Panc1 (cell line): Measurements from ENCODE around the gene MPPE1. TPM values are rescaled to one million over a fixed set of nuclear protein-coding genes. Genes with fewer than 3 reads are reported as not detected.

Source experiments
- ATAC-seq: fragments of 200-7000 bp; cut with Tn5 transposase; 2 replicates; pipeline ENCODE4 v1.9.1; 2020; ENCODE audit warnings: mild to moderate bottlenecking, moderate library complexity
- BruUV-seq: library from RNA; stranded (reverse); fragments of 400-500 nt; replicated peaks from 2 replicates; lab custom pipeline; 2021; lab: Mats Ljungman, UMichigan
- CTCF ChIA-PET: fragments of 300-600 bp; sonication (Branson Sonifier 250); formaldehyde crosslinking; loops from one replicate; lab custom pipeline; 2022; ENCODE audit warnings: antibody characterized with exemption; lab: Charles Lee
- POLR2A ChIA-PET: fragments of 300-600 bp; sonication (Branson Sonifier 250); formaldehyde crosslinking; loops from one replicate; lab custom pipeline; 2022; ENCODE audit warnings: antibody characterized with exemption; lab: Charles Lee
- DNase-seq: peaks from one replicate; pipeline ENCODE4 v3.0.0-alpha.2; 2010; ENCODE audit warnings: low read depth, low spot score
- H3K27ac ChIP-seq: 2 replicates; pipeline ENCODE4 v1.5.1; 2011; ENCODE audit warnings: mild to moderate bottlenecking, low read length, inconsistent platforms
- H3K27me3 ChIP-seq: fragments of 200-500 bp; sonication (Bioruptor generic); 2 replicates; pipeline ENCODE4 v1.6.0; 2014; ENCODE audit warnings: low read length, inconsistent platforms; ENCODE audit not compliant: control insufficient read depth, insufficient read depth
- H3K36me3 ChIP-seq: fragments of 200-500 bp; sonication (Bioruptor generic); 2 replicates; pipeline ENCODE4 v1.5.1; 2014; ENCODE audit warnings: inconsistent platforms, mild to moderate bottlenecking, low read length, moderate library complexity; ENCODE audit not compliant: control insufficient read depth, insufficient read depth
- H3K4me1 ChIP-seq: 2 replicates; pipeline ENCODE4 v1.5.1; 2011; ENCODE audit warnings: inconsistent platforms, mild to moderate bottlenecking, low read length, moderate library complexity; ENCODE audit not compliant: control insufficient read depth, insufficient read depth
- H3K4me3 ChIP-seq, 2 experiments: 2 replicates each; pipeline ENCODE4 v1.5.1; 2011 to 2012; ENCODE audit warnings: low read depth in 2 of 2, low read length in 2 of 2, mild to moderate bottlenecking in 2 of 2, inconsistent platforms in 1 of 2, moderate library complexity in 1 of 2
- H3K9me3 ChIP-seq: fragments of 200-500 bp; sonication (Bioruptor generic); 2 replicates; pipeline ENCODE4 v1.5.1; 2014; ENCODE audit warnings: low read depth, mild to moderate bottlenecking, inconsistent platforms, low read length, moderate library complexity; ENCODE audit not compliant: control insufficient read depth, insufficient read depth
- POLR2AphosphoS5 ChIP-seq: IDR thresholded peaks from 2 replicates; pipeline ENCODE4 v1.6.1; 2012; ENCODE audit warnings: mild to moderate bottlenecking, low read depth, low read length, moderate library complexity
- SIN3A ChIP-seq: IDR thresholded peaks from 2 replicates; pipeline ENCODE4 v1.6.1; 2012; ENCODE audit warnings: low read depth, mild to moderate bottlenecking, low read length, moderate library complexity, borderline replicate concordance; ENCODE audit not compliant: insufficient read depth
- TCF7L2 ChIP-seq: IDR thresholded peaks from 2 replicates; pipeline ENCODE4 v1.6.1; 2011; ENCODE audit warnings: mild to moderate bottlenecking, low read depth, low read length, inconsistent platforms
- in situ Hi-C: cut with HindIII; loops from 2 replicates; pipeline ENCODE4 v1.10.0; 2016; ENCODE audit warnings: low sequenced_read_pairs, low pct_unique_long_range_greater_than_20kb
- intact Hi-C: fragments of 100-400 bp; cut with micrococcal nuclease; formaldehyde crosslinking; loops from one replicate; pipeline ENCODE4 v1.10.0; 2022; ENCODE audit not compliant: unreplicated experiment
- total RNA-seq: library from RNA; stranded (reverse); gene quantifications from one replicate; pipeline ENCODE4 v1.2.1, GENCODE V29; 2021; ENCODE audit not compliant: unreplicated experiment
- TF ChIP-seq, protein P1 (sequence below): fragments of 450-650 bp; IDR thresholded peaks from 2 replicates; pipeline ENCODE4 v1.5.1; 2017; ENCODE audit warnings: mild to moderate bottlenecking
- TF ChIP-seq, protein P2 (sequence below), 2 experiments: IDR thresholded peaks; 2 replicates each; pipeline ENCODE4 v1.6.1; 2011 to 2012; ENCODE audit warnings: low read depth in 2 of 2, control low read depth in 1 of 2, low read length in 1 of 2, mild to moderate bottlenecking in 1 of 2, moderate library complexity in 1 of 2; ENCODE audit not compliant: insufficient read depth in 1 of 2

Gene MPPE1
- total RNA-seq, 1 experiment from 2014 or later = 37.1 TPM

- ATAC-seq = no peak
- intact Hi-C loops (no loop called here), in situ Hi-C loops (no loop called here)
- DNase-seq = no peak
- Histone ChIP-seq H3K27me3 (no peaks in the 10 kb centered on the region), H3K9me3 (no peaks in the 10 kb centered on the region), H3K4me3 (no peak overlapping the region), H3K27ac (no peak overlapping the region), H3K4me1 (no peaks in the 10 kb centered on the region), H3K36me3 (no peaks in the 10 kb centered on the region)
- TF ChIP-seq TCF7L2 = no peak
- TF ChIP-seq, protein P1, sequence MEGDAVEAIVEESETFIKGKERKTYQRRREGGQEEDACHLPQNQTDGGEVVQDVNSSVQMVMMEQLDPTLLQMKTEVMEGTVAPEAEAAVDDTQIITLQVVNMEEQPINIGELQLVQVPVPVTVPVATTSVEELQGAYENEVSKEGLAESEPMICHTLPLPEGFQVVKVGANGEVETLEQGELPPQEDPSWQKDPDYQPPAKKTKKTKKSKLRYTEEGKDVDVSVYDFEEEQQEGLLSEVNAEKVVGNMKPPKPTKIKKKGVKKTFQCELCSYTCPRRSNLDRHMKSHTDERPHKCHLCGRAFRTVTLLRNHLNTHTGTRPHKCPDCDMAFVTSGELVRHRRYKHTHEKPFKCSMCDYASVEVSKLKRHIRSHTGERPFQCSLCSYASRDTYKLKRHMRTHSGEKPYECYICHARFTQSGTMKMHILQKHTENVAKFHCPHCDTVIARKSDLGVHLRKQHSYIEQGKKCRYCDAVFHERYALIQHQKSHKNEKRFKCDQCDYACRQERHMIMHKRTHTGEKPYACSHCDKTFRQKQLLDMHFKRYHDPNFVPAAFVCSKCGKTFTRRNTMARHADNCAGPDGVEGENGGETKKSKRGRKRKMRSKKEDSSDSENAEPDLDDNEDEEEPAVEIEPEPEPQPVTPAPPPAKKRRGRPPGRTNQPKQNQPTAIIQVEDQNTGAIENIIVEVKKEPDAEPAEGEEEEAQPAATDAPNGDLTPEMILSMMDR = no peak
- no peak for TF ChIP-seq POLR2AphosphoS5
- no peak for TF ChIP-seq SIN3A
- TF ChIP-seq, protein P2, sequence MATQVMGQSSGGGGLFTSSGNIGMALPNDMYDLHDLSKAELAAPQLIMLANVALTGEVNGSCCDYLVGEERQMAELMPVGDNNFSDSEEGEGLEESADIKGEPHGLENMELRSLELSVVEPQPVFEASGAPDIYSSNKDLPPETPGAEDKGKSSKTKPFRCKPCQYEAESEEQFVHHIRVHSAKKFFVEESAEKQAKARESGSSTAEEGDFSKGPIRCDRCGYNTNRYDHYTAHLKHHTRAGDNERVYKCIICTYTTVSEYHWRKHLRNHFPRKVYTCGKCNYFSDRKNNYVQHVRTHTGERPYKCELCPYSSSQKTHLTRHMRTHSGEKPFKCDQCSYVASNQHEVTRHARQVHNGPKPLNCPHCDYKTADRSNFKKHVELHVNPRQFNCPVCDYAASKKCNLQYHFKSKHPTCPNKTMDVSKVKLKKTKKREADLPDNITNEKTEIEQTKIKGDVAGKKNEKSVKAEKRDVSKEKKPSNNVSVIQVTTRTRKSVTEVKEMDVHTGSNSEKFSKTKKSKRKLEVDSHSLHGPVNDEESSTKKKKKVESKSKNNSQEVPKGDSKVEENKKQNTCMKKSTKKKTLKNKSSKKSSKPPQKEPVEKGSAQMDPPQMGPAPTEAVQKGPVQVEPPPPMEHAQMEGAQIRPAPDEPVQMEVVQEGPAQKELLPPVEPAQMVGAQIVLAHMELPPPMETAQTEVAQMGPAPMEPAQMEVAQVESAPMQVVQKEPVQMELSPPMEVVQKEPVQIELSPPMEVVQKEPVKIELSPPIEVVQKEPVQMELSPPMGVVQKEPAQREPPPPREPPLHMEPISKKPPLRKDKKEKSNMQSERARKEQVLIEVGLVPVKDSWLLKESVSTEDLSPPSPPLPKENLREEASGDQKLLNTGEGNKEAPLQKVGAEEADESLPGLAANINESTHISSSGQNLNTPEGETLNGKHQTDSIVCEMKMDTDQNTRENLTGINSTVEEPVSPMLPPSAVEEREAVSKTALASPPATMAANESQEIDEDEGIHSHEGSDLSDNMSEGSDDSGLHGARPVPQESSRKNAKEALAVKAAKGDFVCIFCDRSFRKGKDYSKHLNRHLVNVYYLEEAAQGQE (IDR thresholded peaks at IDR 0.05; ENCODE audit: insufficient read depth in 1 of 2, low read depth in 2 of 2, low read length in 1 of 2) = no peak
- ChIA-PET POLR2A (no interaction called here), CTCF (no interaction called here)
- BruUV-seq = no TSS peak
These were observed 41.8 kb downstream of the MPPE1 start for GRCh38 chr18:11866329-11866728.

DNA sequence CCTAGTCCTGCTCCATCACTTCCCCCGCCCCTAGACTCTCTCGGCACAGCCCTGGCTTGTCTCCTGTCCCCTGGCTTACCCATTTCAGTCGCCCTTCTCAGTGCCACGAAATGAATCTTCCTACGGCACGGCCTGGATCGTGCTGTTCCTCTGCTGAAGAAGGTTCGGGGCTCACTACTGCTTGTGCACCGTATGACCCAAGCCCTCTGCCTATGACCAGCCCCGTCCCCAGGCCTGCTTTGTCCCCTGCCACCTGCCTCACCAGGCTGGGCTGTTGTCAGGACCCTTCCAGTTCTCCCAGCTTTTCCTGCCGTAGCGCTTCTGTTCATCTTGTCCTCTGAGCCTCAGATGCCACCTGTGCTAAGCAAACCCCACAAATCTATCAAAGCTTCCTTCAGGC, 43.0 kb downstream of the MPPE1 start:
- TF ChIP-seq TCF7L2 (no peak), POLR2AphosphoS5 (no peak)
- TF ChIP-seq, protein P2 (IDR thresholded peaks at IDR 0.05; ENCODE audit: insufficient read depth in 1 of 2, low read depth in 2 of 2, low read length in 1 of 2) = no peak
- TF ChIP-seq, protein P1 = no peak
- ATAC-seq (no peak), DNase-seq (no peak)
- Histone ChIP-seq H3K4me1 (no peaks in the 10 kb centered on the region), H3K27me3 (no peaks in the 10 kb centered on the region), H3K36me3 (no peaks in the 10 kb centered on the region), H3K27ac (no peak overlapping the region), H3K4me3 (no peak overlapping the region), H3K9me3 (no peaks in the 10 kb centered on the region)
- in situ Hi-C loops (no loop called here), intact Hi-C loops (no loop called here)
- CTCF ChIA-PET = no interaction called here
- POLR2A ChIA-PET = no interaction called here
- BruUV-seq = no TSS peak
